Nephron (organoid): Measurements from ENCODE around the gene TMEM132A.
"Not testable (repeated sequence)": the region's sequence is repeated elsewhere in the genome, so short reads cannot be mapped to it uniquely, and the experiment has no call there.

Experiments
- H3K27ac Mint-ChIP-seq, 3 experiments: 2 replicates each; pipeline ENCODE4 v1.8.0; 2020; ENCODE audit warnings: mixed read lengths in 3 of 3, mild to moderate bottlenecking in 2 of 3, moderate library complexity in 1 of 3
- H3K27me3 Mint-ChIP-seq: 2 replicates; pipeline ENCODE4 v1.8.0; 2021; ENCODE audit warnings: low read depth, mild to moderate bottlenecking, moderate library complexity, mixed read lengths
- H3K36me3 Mint-ChIP-seq: 2 replicates; pipeline ENCODE4 v1.8.0; 2020; ENCODE audit warnings: low read depth, mixed read lengths
- H3K4me1 Mint-ChIP-seq: 2 replicates; pipeline ENCODE4 v1.8.0; 2020; ENCODE audit warnings: mixed read lengths
- H3K4me3 Mint-ChIP-seq, 3 experiments: 2 replicates each; pipeline ENCODE4 v1.8.0; 2020; ENCODE audit warnings: mild to moderate bottlenecking in 3 of 3, mixed read lengths in 3 of 3, moderate library complexity in 2 of 3
- H3K9me3 Mint-ChIP-seq: 2 replicates; pipeline ENCODE4 v1.8.0; 2020; ENCODE audit warnings: mixed read lengths
- CTCF ChIP-seq, 3 experiments: fragments of 200-600 bp; sonication (generic); IDR thresholded peaks; one replicate each; pipeline ENCODE4 v1.5.0; 2021; ENCODE audit warnings: antibody characterized with exemption in 3 of 3; ENCODE audit not compliant: unreplicated experiment in 3 of 3

Gene TMEM132A

DNA sequence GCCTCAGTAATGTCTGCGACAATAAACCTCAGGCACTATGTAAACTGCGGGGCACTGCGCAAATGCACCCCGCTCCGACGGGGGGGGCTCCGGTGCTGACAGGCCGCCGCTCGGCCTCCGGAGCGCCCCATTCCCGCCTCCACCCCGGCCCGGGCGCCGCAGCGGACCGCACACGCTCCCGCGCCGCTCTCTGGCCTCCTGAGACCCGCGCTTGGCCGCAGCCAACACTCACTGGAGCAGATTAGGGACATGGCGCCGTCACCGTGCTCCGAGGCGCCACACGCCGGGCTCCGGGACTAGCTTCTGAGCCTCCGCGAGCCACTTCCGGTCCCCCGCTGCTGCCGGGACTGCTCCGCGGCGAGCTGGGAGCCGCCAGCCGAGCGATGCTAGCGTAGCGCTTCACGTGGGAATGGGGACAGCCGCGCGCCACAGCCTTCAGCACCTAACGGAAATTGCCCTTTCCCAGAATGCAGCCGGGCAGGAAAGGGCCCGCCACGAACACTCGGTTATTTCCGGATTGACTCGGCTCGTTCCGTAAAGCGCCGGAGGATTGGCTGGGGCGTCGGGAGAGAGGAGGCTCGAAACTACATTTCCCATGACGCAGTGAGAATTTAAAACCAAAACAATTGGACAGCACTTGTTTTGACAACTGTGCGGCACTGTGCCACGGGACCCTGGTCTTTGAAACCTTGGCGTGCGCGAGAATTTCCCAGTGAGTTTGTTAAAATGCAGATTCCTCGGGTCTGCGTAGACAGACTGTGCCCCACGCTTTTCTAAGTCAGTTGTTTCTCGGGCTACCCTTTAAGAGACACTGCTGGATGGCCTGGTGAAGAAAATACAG is 17.9 kb upstream of the TMEM132A start, which contains the start of gene PRPF19:
PRPF19 (minus strand) TSS at position 454 of the 841 bp plus-strand sequence; CDS start at position 251, 203 bp downstream.
- H3K9me3 Mint-ChIP-seq = no peaks in the 10 kb centered on the region
- H3K27ac Mint-ChIP-seq = peak within 1 kb of the TSS; percentile 82 to 95 (median 92)
- TF ChIP-seq CTCF (IDR thresholded peaks at IDR 0.05; ENCODE audit: unreplicated experiment in 3 of 3) = no peak
- peaks cover 32% of the 10 kb centered on the region for H3K4me1 Mint-ChIP-seq
- H3K4me3 Mint-ChIP-seq = peak within 1 kb of the TSS; percentile 86 to 94 (median 90)
- H3K36me3 Mint-ChIP-seq = peaks cover 16% of the 10 kb centered on the region
- H3K27me3 Mint-ChIP-seq = peaks cover 5% of the 10 kb centered on the region

DNA sequence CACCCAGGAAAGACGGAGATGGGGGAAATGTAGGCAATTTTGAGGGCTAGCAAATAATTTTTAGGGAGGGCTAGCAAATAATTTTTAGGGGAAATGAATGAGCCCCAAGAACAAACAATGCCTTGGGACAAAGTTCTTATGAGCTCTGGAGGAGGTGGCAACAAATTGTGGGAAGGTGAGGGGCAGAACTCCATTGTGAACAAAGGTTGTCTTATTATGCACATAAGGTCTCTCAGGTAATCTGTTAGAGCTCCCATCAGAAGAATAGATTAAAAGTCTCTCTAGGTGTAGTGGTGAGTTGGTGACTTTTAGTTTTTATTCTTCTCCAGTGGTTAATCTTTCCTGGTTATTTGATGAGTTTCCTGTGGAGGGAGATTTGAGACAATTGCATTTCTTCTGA is 15.5 kb upstream of the TMEM132A start:
- TF ChIP-seq CTCF (IDR thresholded peaks at IDR 0.05; ENCODE audit: unreplicated experiment in 3 of 3) = no peak
- H3K9me3 Mint-ChIP-seq = no peaks in the 10 kb centered on the region
- peaks cover under 1% of the 10 kb centered on the region for H3K36me3 Mint-ChIP-seq
- peak overlapping the region in 1 of 3 experiments; percentile 7 for H3K4me3 Mint-ChIP-seq
- H3K27ac Mint-ChIP-seq = peak overlapping the region in 1 of 3 experiments; percentile 44
- H3K27me3 Mint-ChIP-seq = peaks cover 5% of the 10 kb centered on the region
- H3K4me1 Mint-ChIP-seq = peaks cover 50% of the 10 kb centered on the region

GRCh38 chr11:60909680-60910280 is 14.5 kb upstream of the TMEM132A start:
- H3K27ac Mint-ChIP-seq = peak overlapping the region in 1 of 3 experiments; percentile 13
- not testable (repeated sequence) for H3K36me3 Mint-ChIP-seq

GRCh38 chr11:60910281-60910687 is 14.0 kb upstream of the TMEM132A start:
- H3K27me3 Mint-ChIP-seq = peaks cover 5% of the 10 kb centered on the region
- H3K9me3 Mint-ChIP-seq = no peaks in the 10 kb centered on the region
- no peak overlapping the region for H3K4me3 Mint-ChIP-seq
- H3K4me1 Mint-ChIP-seq = peaks cover 45% of the 10 kb centered on the region
- peak overlapping the region in 1 of 3 experiments; percentile 59 for H3K27ac Mint-ChIP-seq
- no peaks in the 10 kb centered on the region for H3K36me3 Mint-ChIP-seq
- TF ChIP-seq CTCF (IDR thresholded peaks at IDR 0.05; ENCODE audit: unreplicated experiment in 3 of 3) = no peak

More at GRCh38 chr11:60909680-60910280, 14.5 kb upstream of the TMEM132A start:
- H3K4me3 Mint-ChIP-seq, H3K9me3 Mint-ChIP-seq, H3K27me3 Mint-ChIP-seq: not testable (repeated sequence)
- H3K4me1 Mint-ChIP-seq = peaks cover 45% of the 10 kb centered on the region

GRCh38 chr11:60910711-60911380 is 13.4 kb upstream of the TMEM132A start:
- H3K4me3 Mint-ChIP-seq = peak overlapping the region in 2 of 3 experiments; percentile 9 to 34
- H3K36me3 Mint-ChIP-seq = no peaks in the 10 kb centered on the region
- H3K27me3 Mint-ChIP-seq = peaks cover 5% of the 10 kb centered on the region
- H3K4me1 Mint-ChIP-seq = peaks cover 45% of the 10 kb centered on the region
- H3K9me3 Mint-ChIP-seq = no peaks in the 10 kb centered on the region
- no peak for TF ChIP-seq CTCF (IDR thresholded peaks at IDR 0.05; ENCODE audit: unreplicated experiment in 3 of 3)
- peak overlapping the region in 2 of 3 experiments; percentile 17 to 59 for H3K27ac Mint-ChIP-seq
